T-cell (primary cell): Measurements from ENCODE around the gene GPR132. TPM values are rescaled to one million over a fixed set of nuclear protein-coding genes. Genes with fewer than 3 reads are reported as not detected.

Source experiments
- ATAC-seq, 4 experiments: fragments of 200-7000 bp in 3 of 4; fragments of 150-1000 bp in 1 of 4; cut with Tn5 transposase; replicated peaks in 1 of 4; 1 replicate in 3 of 4; 2 replicates in 1 of 4; pipeline ENCODE4 v1.10.0; 2021; ENCODE audit warnings: moderate library complexity in 3 of 4, mild to moderate bottlenecking in 2 of 4, moderate number of reproducible peaks in 1 of 4
- CTCF ChIA-PET, 2 donors: fragments of 300-600 bp; sonication (Branson Sonifier 250); formaldehyde crosslinking; loops; one replicate each; lab custom pipeline; 2022; ENCODE audit warnings: antibody characterized with exemption in 2 of 2; lab: Charles Lee
- POLR2A ChIA-PET, 2 donors: fragments of 300-600 bp; sonication (Branson Sonifier 250); formaldehyde crosslinking; loops; one replicate each; lab custom pipeline; 2022; ENCODE audit warnings: antibody characterized with exemption in 2 of 2; lab: Charles Lee
- DNase-seq, 35 experiments: peaks; one replicate each; pipeline versions ENCODE4 v3.0.0 to v3.0.0-alpha.2; 2013 to 2023
- H3K27ac ChIP-seq: one replicate; pipeline ENCODE4 v1.5.1; 2013; ENCODE audit warnings: low read length
- H3K27me3 ChIP-seq, 2 experiments: replicated peaks in 1 of 2; 1 replicate in 1 of 2; 2 replicates in 1 of 2; pipeline versions ENCODE4 v1.6.1 to v1.7.0; 2013; ENCODE audit warnings: low read length in 1 of 2, mixed read lengths in 1 of 2; ENCODE audit not compliant: control insufficient read depth in 2 of 2, insufficient read depth in 2 of 2; ENCODE audit errors: extremely low read depth in 1 of 2
- H3K36me3 ChIP-seq, 2 donors: 1 replicate in 1 of 2; 2 replicates in 1 of 2; pipeline versions ENCODE4 v1.6.1 to v1.7.0; 2013; ENCODE audit warnings: low read length in 1 of 2; ENCODE audit not compliant: control insufficient read depth in 2 of 2, insufficient read depth in 1 of 2; ENCODE audit errors: extremely low read depth in 1 of 2
- H3K4me1 ChIP-seq, 2 experiments: 1 replicate in 1 of 2; 2 replicates in 1 of 2; pipeline versions ENCODE4 v1.6.1 to v1.7.0; 2013; ENCODE audit warnings: low read length in 2 of 2, mixed read lengths in 1 of 2; ENCODE audit not compliant: insufficient read depth in 2 of 2, control insufficient read depth in 1 of 2; ENCODE audit errors: extremely low read depth in 1 of 2
- H3K4me3 ChIP-seq, 2 donors: 1 replicate in 1 of 2; 2 replicates in 1 of 2; pipeline versions ENCODE4 v1.5.1 to v1.7.0; 2013; ENCODE audit warnings: mild to moderate bottlenecking in 2 of 2, low read length in 1 of 2, moderate library complexity in 1 of 2; ENCODE audit not compliant: control insufficient read depth in 1 of 2; ENCODE audit errors: extremely low read depth in 1 of 2
- H3K9me3 ChIP-seq: 2 replicates; pipeline ENCODE4 v1.7.0; 2013
- H3K27ac Mint-ChIP-seq, 2 donors: one replicate each; pipeline ENCODE4 v1.8.0; 2020 to 2021; ENCODE audit warnings: mild to moderate bottlenecking in 2 of 2, mixed read lengths in 2 of 2
- H3K27me3 Mint-ChIP-seq, 2 donors: one replicate each; pipeline ENCODE4 v1.8.0; 2021 to 2022; ENCODE audit warnings: mixed read lengths in 2 of 2
- H3K36me3 Mint-ChIP-seq: one replicate; pipeline ENCODE4 v1.8.0; 2021; ENCODE audit warnings: mixed read lengths
- H3K4me1 Mint-ChIP-seq, 3 donors: one replicate each; pipeline ENCODE4 v1.8.0; 2020 to 2022; ENCODE audit warnings: mixed read lengths in 3 of 3, mild to moderate bottlenecking in 1 of 3
- H3K4me3 Mint-ChIP-seq, 3 donors: one replicate each; pipeline ENCODE4 v1.8.0; 2020 to 2022; ENCODE audit warnings: mild to moderate bottlenecking in 3 of 3, mixed read lengths in 3 of 3, moderate library complexity in 3 of 3
- H3K9me3 Mint-ChIP-seq, 3 donors: one replicate each; pipeline ENCODE4 v1.8.0; 2020 to 2022; ENCODE audit warnings: mixed read lengths in 3 of 3
- WGBS: methylation state at CpG from one replicate; pipeline ENCODE4 v1.1.5; 2013; ENCODE audit warnings: missing lambda C conversion rate; ENCODE audit not compliant: insufficient coverage; 5-methylcytosine and 5-hydroxymethylcytosine counted together
- total RNA-seq, 35 experiments: library from RNA in 6 of 35; stranded (reverse) in 6 of 35; fragments of 120-200 nt in 1 of 35; gene quantifications; one replicate each; pipeline versions ENCODE4 v1.2.1 to v1.2.4 and lab custom pipeline; 2013 to 2026

GPR132 gene
- total RNA-seq, 5 donors from 2014 or later (not counting 1 experiment from before 2014, with no cell fraction given), result 47.0 to 58.0 (median 49.7) TPM

DNA sequence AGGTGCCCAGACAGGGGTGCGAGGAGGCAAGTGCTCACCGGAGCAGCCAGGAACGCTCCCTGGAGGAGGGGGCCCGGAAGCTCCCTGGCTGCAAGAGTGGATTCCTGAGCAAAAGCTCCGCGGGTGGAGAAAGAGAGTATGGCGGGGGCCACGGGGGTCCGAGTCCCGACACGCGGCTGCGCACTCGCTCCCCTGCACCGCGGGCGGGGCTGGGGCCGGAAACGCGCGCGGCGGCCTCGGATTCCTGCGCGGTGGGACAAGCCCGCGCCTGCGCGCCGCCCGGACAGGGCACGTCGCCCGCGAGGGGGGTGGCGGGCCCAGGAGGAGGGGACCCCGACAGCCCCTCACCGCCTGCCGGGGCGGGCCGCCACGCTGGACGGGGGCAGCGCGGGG lies 27.8 kb upstream of the GPR132 start:
- H3K4me3 Mint-ChIP-seq, result peak overlapping the region; percentile 79 to 84 (median 84)
- DNase-seq (peak in 33 of 35 experiments; percentile 32 to 81 (median 56)), ATAC-seq (peak; percentile 71 to 73 (median 72))
- Histone ChIP-seq H3K27ac (peak overlapping the region; percentile 67), H3K4me3 (peak overlapping the region; percentile 17 to 38), H3K27me3 (peaks cover 0 to 11% of the 10 kb centered on the region in 2 experiments), H3K36me3 (no peaks in the 10 kb centered on the region), H3K4me1 (peaks cover 0 to 34% of the 10 kb centered on the region in 2 experiments), H3K9me3 (no peaks in the 10 kb centered on the region)
- H3K9me3 Mint-ChIP-seq, result no peaks in the 10 kb centered on the region
- peak overlapping the region; percentile 86 to 91 for H3K27ac Mint-ChIP-seq
- no peaks in the 10 kb centered on the region for H3K36me3 Mint-ChIP-seq
- CTCF ChIA-PET, result no interaction called here
- peaks cover 15 to 22% (median 16%) of the 10 kb centered on the region in 3 donors for H3K4me1 Mint-ChIP-seq
- POLR2A ChIA-PET, result no interaction called here
- under 1% methylated on average over 42 of the region's 46 CpGs for WGBS
- peaks cover 0 to 2% of the 10 kb centered on the region in 2 donors for H3K27me3 Mint-ChIP-seq

DNA sequence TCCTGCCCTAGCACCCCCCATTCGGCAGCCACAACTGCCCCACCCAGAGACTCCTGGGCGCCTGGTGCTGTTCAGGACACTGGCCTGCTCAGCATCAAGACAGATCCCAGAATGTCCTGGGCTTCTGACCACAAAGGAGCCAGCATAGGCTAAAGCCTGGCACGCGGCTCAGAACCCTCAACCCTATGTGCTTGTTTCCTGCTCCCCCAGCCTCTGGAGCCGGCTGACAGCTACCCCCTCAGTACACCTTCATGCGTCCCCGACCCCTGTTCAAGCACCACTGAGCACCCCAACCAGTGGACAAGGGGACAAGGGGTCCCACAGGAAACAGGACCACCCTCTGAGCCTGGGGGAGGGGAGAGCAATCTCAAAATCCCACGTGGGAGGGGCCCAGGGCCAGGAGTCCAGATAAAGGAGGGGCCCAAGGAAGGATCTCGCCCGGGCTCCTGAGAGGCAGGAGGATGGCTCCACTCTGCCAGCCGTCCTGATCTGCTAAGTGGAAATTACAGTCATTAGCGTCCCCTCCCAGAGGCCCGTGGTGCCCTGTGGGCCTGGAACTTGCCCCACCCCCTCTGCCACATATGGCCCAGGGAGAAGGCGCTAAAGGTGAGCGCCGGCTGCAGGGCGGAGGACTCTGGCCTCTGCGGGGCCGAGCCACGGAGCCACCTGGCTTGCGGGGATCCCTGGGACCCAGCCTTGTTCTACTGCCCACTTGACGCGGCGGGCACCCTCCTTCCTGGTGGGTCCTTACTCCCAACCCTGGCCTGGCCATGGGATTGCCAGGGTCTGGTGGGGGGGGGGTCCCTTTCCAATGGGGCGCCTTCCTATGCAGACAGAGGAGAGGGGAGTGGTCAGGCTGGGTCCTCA lies 27.2 kb upstream of the GPR132 start:
- no peaks in the 10 kb centered on the region for H3K9me3 ChIP-seq
- DNase-seq (peak in 1 of 35 experiments; percentile 15), ATAC-seq (no peak)
- 75% methylated on average over 8 of the region's 25 CpGs for WGBS
- H3K4me3 ChIP-seq, result peak overlapping the region; percentile 17 to 38
- H3K27ac Mint-ChIP-seq, result peak overlapping the region; percentile 86 to 91
- peaks cover 15 to 24% (median 16%) of the 10 kb centered on the region in 3 donors for H3K4me1 Mint-ChIP-seq
- peaks cover 0 to 2% of the 10 kb centered on the region in 2 donors for H3K27me3 Mint-ChIP-seq
- no peaks in the 10 kb centered on the region for H3K36me3 ChIP-seq
- H3K36me3 Mint-ChIP-seq, result no peaks in the 10 kb centered on the region
- H3K4me3 Mint-ChIP-seq, result peak overlapping the region; percentile 79 to 84 (median 84)
- H3K27me3 ChIP-seq, result peaks cover 0 to 10% of the 10 kb centered on the region in 2 experiments
- H3K27ac ChIP-seq, result peak overlapping the region; percentile 67
- CTCF ChIA-PET, result no interaction called here
- H3K4me1 ChIP-seq, result peaks cover 4 to 38% of the 10 kb centered on the region in 2 experiments
- H3K9me3 Mint-ChIP-seq, result no peaks in the 10 kb centered on the region
- POLR2A ChIA-PET, result no interaction called here

DNA sequence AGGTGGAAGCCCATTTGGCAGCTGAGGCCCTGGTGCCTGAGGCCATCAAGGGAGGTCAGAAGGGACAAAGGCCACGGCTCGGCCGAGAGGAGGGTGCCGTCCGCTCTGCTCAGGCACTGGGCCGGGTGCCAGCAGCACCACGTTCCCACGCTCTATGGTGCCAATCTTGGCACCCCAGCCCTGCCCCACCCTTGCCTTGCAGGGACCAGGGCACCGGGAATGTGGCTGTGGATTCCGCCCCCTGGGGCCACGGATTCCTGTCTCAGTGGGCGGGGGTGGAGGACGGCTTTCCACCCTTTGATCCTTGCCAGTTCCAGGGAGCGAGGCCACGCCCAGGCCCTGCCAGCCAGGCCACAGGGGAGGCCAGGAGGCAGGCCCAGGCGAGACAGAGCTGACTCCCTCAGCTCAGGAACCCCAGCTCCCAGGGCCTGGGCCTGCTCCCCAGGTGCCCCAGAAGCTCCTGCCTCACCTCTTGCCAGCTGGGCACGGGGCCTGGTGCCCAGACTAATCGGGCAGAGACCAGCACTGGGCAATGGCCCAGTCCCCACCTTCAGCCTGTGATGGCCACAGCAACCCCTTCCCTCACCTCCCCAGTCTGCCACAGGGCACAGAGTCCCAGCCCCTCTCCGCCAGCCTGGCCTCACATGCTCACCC lies 26.4 kb upstream of the GPR132 start:
- CTCF ChIA-PET, result interaction anchor here (0.6 to 1.8 kb wide), 3 partner anchors 16 to 261 kb away, joined by 4 to 7 read pairs (median 7); no protein-coding TSS in a partner anchor
- H3K4me1 Mint-ChIP-seq, result peaks cover 16 to 27% (median 18%) of the 10 kb centered on the region in 3 donors
- H3K36me3 Mint-ChIP-seq, result no peaks in the 10 kb centered on the region
- Histone ChIP-seq H3K9me3 (no peaks in the 10 kb centered on the region), H3K36me3 (no peaks in the 10 kb centered on the region), H3K4me3 (no peak overlapping the region), H3K4me1 (peaks cover 4 to 46% of the 10 kb centered on the region in 2 experiments), H3K27me3 (peaks cover 0 to 6% of the 10 kb centered on the region in 2 experiments), H3K27ac (no peak overlapping the region)
- H3K4me3 Mint-ChIP-seq, result peak overlapping the region; percentile 51 to 84 (median 79)
- WGBS, result 93% methylated on average over 18 of the region's 19 CpGs
- POLR2A ChIA-PET, result interaction anchor here in 1 of 2 donors (0.6 kb wide), 1 partner anchor 98 kb away, joined by 4 read pairs; no protein-coding TSS in a partner anchor
- ATAC-seq (no peak), DNase-seq (no peak)
- peaks cover 0 to under 1% of the 10 kb centered on the region in 2 donors for H3K27me3 Mint-ChIP-seq
- no peaks in the 10 kb centered on the region for H3K9me3 Mint-ChIP-seq
- H3K27ac Mint-ChIP-seq, result peak overlapping the region in 1 of 2 donors; percentile 69

DNA sequence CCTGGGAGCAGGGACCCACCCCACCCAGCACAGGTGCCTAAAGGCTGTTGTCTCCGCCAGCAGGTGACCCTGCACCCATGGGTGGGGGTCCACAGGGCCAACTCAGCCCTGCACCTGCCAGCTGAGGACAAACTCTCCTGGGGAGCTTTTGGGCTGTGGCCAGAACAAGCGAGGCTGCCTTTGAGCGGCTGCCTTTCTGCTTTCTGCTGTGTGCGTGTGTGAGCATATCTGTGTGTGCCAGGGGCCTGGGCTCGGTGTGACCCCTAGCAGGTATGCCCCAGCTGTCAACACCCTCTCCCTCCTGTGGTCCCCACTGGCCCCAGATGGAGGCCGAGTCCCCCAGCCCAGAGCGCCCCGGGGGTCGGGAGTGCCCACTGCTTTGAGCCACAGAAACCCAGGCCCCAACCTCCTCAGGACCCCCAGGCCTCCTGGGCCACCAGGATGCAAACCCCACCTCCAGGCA lies 25.9 kb upstream of the GPR132 start:
- WGBS, result 91% methylated on average over 5 of the region's 9 CpGs
- Histone ChIP-seq H3K9me3 (no peaks in the 10 kb centered on the region), H3K36me3 (no peaks in the 10 kb centered on the region), H3K4me1 (peaks cover 4 to 50% of the 10 kb centered on the region in 2 experiments), H3K4me3 (no peak overlapping the region), H3K27ac (no peak overlapping the region), H3K27me3 (peaks cover 0 to 8% of the 10 kb centered on the region in 2 experiments)
- peaks cover 18 to 31% (median 23%) of the 10 kb centered on the region in 3 donors for H3K4me1 Mint-ChIP-seq
- DNase-seq, result no peak
- ATAC-seq, result no peak
- POLR2A ChIA-PET, result interaction anchor here in 1 of 2 donors (0.6 kb wide), 1 partner anchor 99 kb away, joined by 4 read pairs; no protein-coding TSS in a partner anchor
- CTCF ChIA-PET, result interaction anchor here (0.5 to 1.9 kb wide), 7 partner anchors 17 to 261 kb away, joined by 3 to 7 read pairs (median 4); partner anchors contain the start of gene GPR132 (in 1 of the 2)
- H3K4me3 Mint-ChIP-seq, result no peak overlapping the region
- no peak overlapping the region for H3K27ac Mint-ChIP-seq
- H3K9me3 Mint-ChIP-seq, result no peaks in the 10 kb centered on the region
- H3K27me3 Mint-ChIP-seq, result peaks cover 0 to 1% of the 10 kb centered on the region in 2 donors
- H3K36me3 Mint-ChIP-seq, result no peaks in the 10 kb centered on the region

DNA sequence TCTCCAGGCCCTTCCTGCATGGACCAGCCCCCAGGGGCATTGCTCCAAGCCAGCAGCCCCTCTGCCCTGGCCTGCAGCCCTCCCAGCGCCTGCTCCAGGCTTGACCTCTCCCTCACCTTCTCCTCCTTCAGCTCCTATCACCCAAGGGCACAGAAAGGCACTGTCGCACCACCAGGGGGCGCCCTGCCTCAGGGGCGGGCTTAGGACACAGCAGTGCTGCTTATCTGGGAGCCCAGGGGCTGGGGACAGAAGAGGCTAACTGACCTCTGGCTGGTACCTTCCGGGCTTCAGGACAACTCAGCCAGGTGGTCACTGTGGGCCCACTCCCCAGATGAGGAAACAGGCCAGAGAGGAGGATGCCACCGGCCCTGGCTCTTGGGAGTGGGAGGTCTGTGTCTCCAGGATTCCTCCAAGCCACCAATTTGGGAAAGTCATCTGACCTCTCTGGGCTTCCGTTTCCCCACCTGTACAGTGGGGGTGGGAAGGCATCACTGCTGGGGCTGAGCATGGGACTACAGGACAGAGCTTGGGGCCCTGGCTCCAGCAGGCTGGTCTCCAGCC lies 25.3 kb upstream of the GPR132 start:
- H3K27ac ChIP-seq, result no peak overlapping the region
- peak overlapping the region in 2 of 3 donors; percentile 10 to 11 for H3K4me3 Mint-ChIP-seq
- ChIA-PET POLR2A (interaction anchor here in 1 of 2 donors (0.9 kb wide), 1 partner anchor 25 kb away, joined by 5 read pairs; the partner anchor contains the start of gene GPR132), CTCF (interaction anchor here (0.5 to 1.9 kb wide), 6 partner anchors 25 to 262 kb away, joined by 3 to 7 read pairs (median 4); partner anchors contain the start of gene GPR132 (in 1 of the 2))
- peaks cover 0 to 1% of the 10 kb centered on the region in 2 donors for H3K27me3 Mint-ChIP-seq
- 0% methylated on average over 3 of the region's 7 CpGs for WGBS
- peak; percentile 27 to 42 (median 33) for ATAC-seq
- H3K27me3 ChIP-seq, result peaks cover 0 to 8% of the 10 kb centered on the region in 2 experiments
- peaks cover 4 to 56% of the 10 kb centered on the region in 2 experiments for H3K4me1 ChIP-seq
- peak overlapping the region; percentile 39 to 60 for H3K27ac Mint-ChIP-seq
- no peaks in the 10 kb centered on the region for H3K36me3 Mint-ChIP-seq
- no peaks in the 10 kb centered on the region for H3K36me3 ChIP-seq
- peak; percentile 49 to 92 (median 80) for DNase-seq
- H3K9me3 Mint-ChIP-seq, result no peaks in the 10 kb centered on the region
- peaks cover 18 to 31% (median 23%) of the 10 kb centered on the region in 3 donors for H3K4me1 Mint-ChIP-seq
- no peaks in the 10 kb centered on the region for H3K9me3 ChIP-seq
- no peak overlapping the region for H3K4me3 ChIP-seq
